Skeletal muscle satellite cell (primary cell): ENCODE data around the gene EAF1.
"Not testable (repeated sequence)": the region's sequence is repeated elsewhere in the genome, so short reads cannot be mapped to it uniquely, and the experiment has no call there.

Experiments used
- H3K27me3 ChIP-seq: 2 replicates; pipeline ENCODE4 v1.7.0; 2013; ENCODE audit warnings: low read length; ENCODE audit not compliant: control insufficient read depth, insufficient read depth
- H3K36me3 ChIP-seq: 2 replicates; pipeline ENCODE4 v1.7.0; 2013; ENCODE audit warnings: mild to moderate bottlenecking, control low read depth, low read length; ENCODE audit not compliant: insufficient read depth
- H3K4me1 ChIP-seq: 2 replicates; pipeline ENCODE4 v1.7.0; 2013; ENCODE audit warnings: low read length; ENCODE audit not compliant: control insufficient read depth, insufficient read depth
- H3K4me2 ChIP-seq: 2 replicates; pipeline ENCODE4 v1.7.0; 2013; ENCODE audit warnings: mild to moderate bottlenecking, low read length
- H3K4me3 ChIP-seq: 2 replicates; pipeline ENCODE4 v1.7.0; 2013; ENCODE audit warnings: low read length
- H3K9ac ChIP-seq: 2 replicates; pipeline ENCODE4 v1.7.0; 2013; ENCODE audit warnings: mild to moderate bottlenecking, low read depth, low read length, moderate library complexity
- H3K9me3 ChIP-seq: replicated peaks from 2 replicates; pipeline ENCODE4 v1.7.0; 2013; ENCODE audit warnings: mild to moderate bottlenecking, control low read depth, low read length

The EAF1 gene

DNA sequence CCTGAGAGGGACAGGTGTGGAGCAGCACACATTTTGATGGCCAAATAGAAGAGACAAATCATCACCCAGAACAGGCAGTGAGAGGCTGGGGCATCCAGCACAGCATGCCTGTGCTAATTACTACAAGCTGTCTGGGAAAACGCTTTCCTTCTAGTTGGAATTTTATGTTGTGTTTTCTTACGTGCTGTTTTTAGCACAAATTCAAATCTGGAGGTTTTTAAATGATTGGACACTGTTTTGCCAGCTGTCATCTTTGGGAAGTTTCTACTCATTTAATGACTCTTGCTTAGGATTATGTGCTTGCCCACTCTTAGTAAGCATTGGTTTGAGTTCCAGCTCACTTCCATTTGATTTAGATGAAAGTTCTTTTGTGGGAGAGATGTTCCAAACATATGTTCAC lies 43.5 kb downstream of the EAF1 start:
- Histone ChIP-seq H3K36me3 (no peaks in the 10 kb centered on the region), H3K4me1 (no peaks in the 10 kb centered on the region), H3K9me3 (no peaks in the 10 kb centered on the region), H3K27me3 (peaks cover 3% of the 10 kb centered on the region), H3K4me2 (no peak overlapping the region), H3K9ac (no peak overlapping the region), H3K4me3 (no peak overlapping the region)

DNA sequence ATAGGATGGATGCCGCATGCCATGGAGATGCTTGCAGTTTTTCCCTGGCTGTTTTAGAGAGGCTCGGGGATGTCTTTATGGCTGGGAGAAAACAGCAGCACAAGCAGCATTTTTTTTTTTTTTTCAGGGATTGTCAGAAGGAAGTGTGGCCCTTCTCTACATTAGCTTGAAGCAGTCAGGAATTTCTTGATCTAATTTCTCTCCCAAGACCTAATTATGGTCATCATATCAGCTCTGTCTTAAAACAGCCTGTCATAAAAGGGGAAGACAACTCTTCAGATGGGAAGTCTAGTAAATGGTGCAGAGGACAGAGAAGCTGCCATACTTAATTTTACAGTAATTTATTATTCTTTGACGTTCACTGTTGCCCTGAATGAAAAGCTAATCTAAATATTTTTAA lies 44.5 kb downstream of the EAF1 start:
- H3K4me3 ChIP-seq = no peak overlapping the region
- no peaks in the 10 kb centered on the region for H3K4me1 ChIP-seq
- no peak overlapping the region for H3K9ac ChIP-seq

DNA sequence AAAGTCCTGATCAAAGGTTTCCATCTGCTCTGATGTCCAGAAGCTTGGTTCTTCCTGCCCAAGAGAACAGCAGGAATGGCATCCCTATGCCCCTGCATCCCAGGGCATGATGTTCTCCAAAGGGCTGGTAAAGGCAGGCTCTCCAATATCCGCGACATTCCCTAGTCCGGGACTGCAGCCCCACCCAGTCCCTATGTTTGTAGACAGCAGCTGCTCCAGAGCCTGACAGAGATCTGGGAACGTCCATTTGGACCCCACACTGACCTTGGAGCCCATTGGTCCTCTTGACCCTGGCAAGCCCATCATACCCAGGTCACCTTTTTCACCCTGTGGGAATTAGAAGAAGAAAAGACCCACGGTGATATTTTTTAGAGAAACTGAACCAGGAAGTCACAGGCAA lies 47.8 kb downstream of the EAF1 start:
- Histone ChIP-seq H3K36me3 (no peaks in the 10 kb centered on the region), H3K4me3 (no peak overlapping the region), H3K4me1 (no peaks in the 10 kb centered on the region), H3K9ac (no peak overlapping the region), H3K4me2 (no peak overlapping the region), H3K27me3 (peaks cover 6% of the 10 kb centered on the region), H3K9me3 (no peaks in the 10 kb centered on the region)

More for the DNA sequence above, 44.5 kb downstream of the EAF1 start:
- Histone ChIP-seq H3K27me3 (peaks cover 3% of the 10 kb centered on the region), H3K36me3 (no peaks in the 10 kb centered on the region), H3K9me3 (no peaks in the 10 kb centered on the region), H3K4me2 (no peak overlapping the region)

DNA sequence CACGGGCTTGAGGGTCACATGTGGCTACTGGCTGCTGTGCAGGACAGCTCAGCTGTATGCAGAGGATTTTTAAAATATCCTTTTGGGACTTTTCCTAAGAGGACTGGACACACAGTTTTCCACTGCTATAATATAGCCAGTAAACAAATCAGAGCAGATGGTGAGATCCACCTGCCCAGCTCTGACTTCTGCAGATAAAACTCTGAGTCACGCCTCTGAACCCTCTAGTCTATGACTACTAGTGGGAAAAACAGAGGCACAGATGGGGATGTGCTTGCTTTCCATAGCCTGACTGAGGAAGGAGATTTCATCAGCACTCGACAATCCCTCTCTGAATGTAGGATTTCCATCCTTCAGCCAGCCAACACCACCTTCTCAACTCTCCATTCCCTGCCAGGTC lies 49.0 kb downstream of the EAF1 start:
- H3K4me1 ChIP-seq = no peaks in the 10 kb centered on the region

DNA sequence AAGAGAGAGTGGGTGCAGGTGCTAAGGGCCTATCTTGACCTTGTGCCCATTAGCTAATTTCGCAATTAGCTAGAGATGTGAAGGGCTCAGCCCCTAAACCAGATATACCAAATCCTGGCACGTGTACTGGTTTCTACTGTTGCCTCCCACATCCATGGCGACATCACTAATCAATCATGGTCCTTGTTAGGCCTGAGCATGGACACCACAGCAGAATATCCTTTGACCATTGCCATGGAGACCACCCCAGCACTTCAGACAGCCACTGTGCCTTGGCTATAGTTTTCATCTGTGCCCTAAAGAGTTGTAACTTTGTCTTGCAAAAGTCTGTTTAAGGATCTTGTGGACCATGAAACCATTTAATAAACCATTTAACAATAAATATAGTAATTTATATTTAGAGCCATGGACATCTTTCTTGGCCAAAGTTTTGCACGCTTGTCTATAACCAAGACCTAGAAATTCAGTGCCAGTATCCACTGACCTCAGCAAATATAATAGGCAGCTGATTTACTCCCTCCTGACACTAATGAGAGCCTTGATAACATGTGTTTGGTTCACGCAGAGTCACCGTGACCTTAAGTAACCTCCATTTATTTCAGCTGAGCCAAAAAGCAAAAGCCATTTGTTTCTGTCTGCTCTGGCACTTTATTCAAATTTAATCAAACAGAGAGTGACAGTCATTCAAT lies 50.7 kb downstream of the EAF1 start:
- no peak overlapping the region for H3K4me2 ChIP-seq
- H3K9ac ChIP-seq = no peak overlapping the region
- H3K36me3 ChIP-seq = no peaks in the 10 kb centered on the region
- H3K27me3 ChIP-seq = peaks cover 3% of the 10 kb centered on the region
- no peaks in the 10 kb centered on the region for H3K9me3 ChIP-seq
- no peaks in the 10 kb centered on the region for H3K4me1 ChIP-seq
- H3K4me3 ChIP-seq = no peak overlapping the region

More for the DNA sequence above, 49.0 kb downstream of the EAF1 start:
- Histone ChIP-seq H3K4me3 (no peak overlapping the region), H3K9me3 (no peaks in the 10 kb centered on the region), H3K27me3 (peaks cover 3% of the 10 kb centered on the region), H3K4me2 (no peak overlapping the region), H3K36me3 (no peaks in the 10 kb centered on the region), H3K9ac (no peak overlapping the region)

DNA sequence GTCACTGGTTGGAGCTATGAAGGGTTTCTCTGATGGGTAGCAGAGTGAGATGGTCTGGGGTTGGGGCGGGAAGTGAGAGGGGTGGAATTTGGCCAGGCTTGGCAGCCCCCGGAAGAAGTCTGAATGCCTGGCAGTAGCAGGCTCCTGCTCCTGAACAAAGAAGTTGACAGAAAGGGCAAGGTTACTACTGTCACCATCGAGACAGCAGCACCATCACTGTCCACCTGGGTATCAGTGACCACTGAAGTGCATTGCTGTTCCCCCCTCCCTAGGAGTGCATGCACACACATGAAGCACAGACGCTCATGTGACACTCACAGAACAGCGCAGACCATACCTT lies 51.2 kb downstream of the EAF1 start:
- no peaks in the 10 kb centered on the region for H3K4me1 ChIP-seq
- H3K9ac ChIP-seq = no peak overlapping the region
- no peaks in the 10 kb centered on the region for H3K36me3 ChIP-seq
- H3K9me3 ChIP-seq = no peaks in the 10 kb centered on the region
- H3K4me3 ChIP-seq = no peak overlapping the region
- H3K27me3 ChIP-seq = peaks cover 3% of the 10 kb centered on the region
- no peak overlapping the region for H3K4me2 ChIP-seq

DNA sequence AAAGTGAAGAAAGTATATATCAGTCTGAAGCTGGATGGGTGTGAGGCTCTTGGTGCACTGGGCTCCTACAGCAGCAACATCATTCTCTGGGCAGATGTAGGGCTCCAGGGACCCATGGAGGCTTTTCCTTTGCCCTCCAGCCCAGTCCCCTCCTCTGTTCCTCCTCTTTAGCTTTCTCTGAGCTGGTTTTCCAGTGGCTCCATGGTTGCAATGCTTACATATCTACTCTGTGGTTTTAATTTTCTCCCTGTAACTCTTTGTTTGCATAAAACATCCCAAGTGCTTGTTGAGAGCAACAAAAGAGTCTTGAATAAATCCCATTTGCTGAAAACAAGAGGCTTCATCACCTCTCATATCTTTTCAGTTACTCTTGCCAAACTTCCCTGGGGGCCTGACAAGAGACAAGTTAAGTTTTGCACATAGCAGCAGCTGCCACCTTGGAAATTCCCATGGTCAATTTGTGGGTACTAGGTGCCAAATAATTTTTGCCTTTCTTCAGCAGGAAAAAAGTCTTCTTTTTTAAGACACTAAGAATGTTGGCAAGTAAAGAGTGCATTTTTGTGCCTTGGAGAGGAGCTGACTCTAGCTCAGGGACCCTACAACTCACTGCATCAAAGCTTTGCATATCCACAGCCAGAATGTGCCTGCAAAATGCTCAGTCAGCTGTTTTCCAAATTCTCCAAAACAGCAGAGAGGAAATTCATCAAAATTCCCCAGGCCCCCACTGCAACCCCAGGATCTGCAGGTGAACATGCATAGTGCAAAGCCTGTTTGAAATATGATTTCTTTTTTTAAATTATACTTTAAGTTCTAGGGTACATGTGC lies 52.2 kb downstream of the EAF1 start:
- H3K4me2 ChIP-seq = no peak overlapping the region
- no peaks in the 10 kb centered on the region for H3K9me3 ChIP-seq
- H3K36me3 ChIP-seq = no peaks in the 10 kb centered on the region
- peaks cover 3% of the 10 kb centered on the region for H3K27me3 ChIP-seq
- H3K4me1 ChIP-seq = no peaks in the 10 kb centered on the region
- H3K4me3 ChIP-seq = no peak overlapping the region
- no peak overlapping the region for H3K9ac ChIP-seq

DNA sequence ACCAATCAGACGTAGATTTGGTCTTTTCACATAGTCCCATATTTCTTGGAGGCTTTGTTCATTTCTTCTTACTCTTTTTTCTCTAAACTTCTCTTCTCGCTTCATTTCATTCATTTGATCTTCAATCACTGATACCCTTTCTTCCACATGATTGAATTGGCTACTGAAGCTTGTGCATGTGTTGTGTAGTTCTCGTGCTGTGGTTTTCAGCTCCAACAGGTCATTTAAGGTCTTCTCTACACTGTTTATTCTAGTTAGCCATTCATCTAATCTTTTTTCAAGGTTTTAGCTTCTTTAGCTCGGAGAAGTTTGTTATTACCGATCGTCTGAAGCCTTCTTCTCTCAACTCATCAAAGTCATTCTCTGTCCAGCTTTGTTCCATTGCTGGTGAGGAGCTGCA lies 57.2 kb downstream of the EAF1 start:
- not testable (repeated sequence) for H3K4me3 ChIP-seq, H3K4me2 ChIP-seq, H3K4me1 ChIP-seq, H3K27me3 ChIP-seq, H3K9ac ChIP-seq, H3K9me3 ChIP-seq, H3K36me3 ChIP-seq

DNA sequence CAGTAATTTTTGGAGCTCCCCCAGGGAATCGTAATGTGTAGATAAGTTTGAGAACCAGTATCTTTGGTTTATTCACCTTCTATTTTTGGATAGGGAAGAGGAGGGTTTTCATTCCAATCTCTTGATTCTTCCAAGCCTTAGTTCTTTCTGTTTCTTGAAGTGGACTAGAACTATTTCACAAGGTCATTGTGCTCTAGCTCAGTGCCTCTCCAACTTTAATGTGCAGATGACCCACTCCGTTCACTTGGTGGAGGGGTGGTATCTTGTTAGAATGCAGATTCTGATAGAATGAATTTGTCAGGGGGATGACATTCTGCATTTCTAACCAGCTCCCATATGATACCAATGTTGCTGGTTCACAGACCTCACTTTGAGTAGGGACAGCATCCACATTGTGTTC lies 58.6 kb downstream of the EAF1 start:
- no peak overlapping the region for H3K4me2 ChIP-seq
- H3K9ac ChIP-seq = no peak overlapping the region
- H3K27me3 ChIP-seq = no peaks in the 10 kb centered on the region
- no peak overlapping the region for H3K4me3 ChIP-seq
- no peaks in the 10 kb centered on the region for H3K36me3 ChIP-seq
- no peaks in the 10 kb centered on the region for H3K9me3 ChIP-seq
- H3K4me1 ChIP-seq = no peaks in the 10 kb centered on the region

DNA sequence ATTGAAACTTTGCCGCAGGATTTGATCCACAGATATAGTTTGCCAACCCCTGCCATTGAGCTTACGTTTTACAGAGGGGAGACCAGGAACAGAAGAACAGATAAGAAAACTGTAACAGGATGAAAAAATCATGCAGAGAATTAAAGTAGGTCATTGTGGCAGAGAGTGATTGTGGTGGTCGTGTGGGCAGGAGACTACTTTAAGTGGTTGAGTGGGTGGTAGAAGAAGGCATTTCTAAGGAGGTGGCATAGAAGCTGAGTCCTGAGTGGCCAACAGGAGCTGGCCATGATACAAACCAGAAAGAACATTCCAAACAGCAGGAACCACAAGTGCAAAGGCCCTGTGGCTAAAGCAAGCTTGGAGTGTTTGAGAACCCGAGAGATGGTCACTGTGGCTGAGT lies 59.6 kb downstream of the EAF1 start:
- Histone ChIP-seq H3K36me3 (no peaks in the 10 kb centered on the region), H3K4me1 (no peaks in the 10 kb centered on the region), H3K27me3 (no peaks in the 10 kb centered on the region), H3K9me3 (no peaks in the 10 kb centered on the region), H3K4me2 (no peak overlapping the region), H3K4me3 (no peak overlapping the region), H3K9ac (no peak overlapping the region)

DNA sequence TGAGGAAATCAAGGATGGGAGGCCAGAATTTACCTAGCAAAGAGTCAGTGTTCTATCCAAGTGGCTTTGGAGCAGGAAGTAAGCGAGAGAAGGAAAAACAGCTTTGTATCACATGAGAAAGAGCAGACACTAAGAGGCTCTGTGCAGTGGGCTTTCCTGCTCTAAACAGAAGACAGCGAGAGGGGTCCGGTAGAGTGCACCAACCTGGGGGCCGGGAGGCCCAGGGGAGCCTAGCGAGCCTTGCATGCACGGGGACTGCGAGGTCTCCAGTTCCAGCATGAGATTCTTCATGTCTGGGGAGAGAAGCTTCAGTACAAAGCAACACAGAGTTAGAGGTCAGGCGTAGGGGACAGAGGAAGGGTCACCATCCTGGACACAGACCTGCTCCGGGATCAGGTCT lies 60.6 kb downstream of the EAF1 start:
- no peak overlapping the region for H3K4me2 ChIP-seq
- H3K9ac ChIP-seq = no peak overlapping the region
- no peak overlapping the region for H3K4me3 ChIP-seq
- no peaks in the 10 kb centered on the region for H3K9me3 ChIP-seq
- no peaks in the 10 kb centered on the region for H3K27me3 ChIP-seq
- H3K36me3 ChIP-seq = no peaks in the 10 kb centered on the region
- H3K4me1 ChIP-seq = no peaks in the 10 kb centered on the region

DNA sequence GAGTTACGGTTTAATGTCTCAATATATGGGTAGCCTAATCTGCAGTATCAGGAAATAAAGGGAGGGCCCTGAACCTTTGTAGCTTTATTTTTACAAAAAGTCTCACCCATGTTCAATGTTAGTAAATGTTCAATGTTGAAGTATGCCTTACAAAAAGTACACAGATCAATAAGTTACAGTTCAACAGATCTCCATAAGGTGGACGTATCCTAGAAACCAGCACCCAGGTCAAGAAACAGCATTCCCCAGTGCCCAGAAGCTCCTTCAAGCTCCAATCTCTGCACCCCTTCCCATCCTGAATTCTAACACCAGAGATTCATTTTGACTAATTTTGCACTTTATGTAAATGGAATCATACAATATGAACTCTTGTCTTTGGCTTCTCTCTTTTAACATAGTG lies 62.8 kb downstream of the EAF1 start:
- Histone ChIP-seq H3K27me3 (peaks cover 6% of the 10 kb centered on the region), H3K4me1 (no peaks in the 10 kb centered on the region), H3K4me2 (no peak overlapping the region), H3K36me3 (no peaks in the 10 kb centered on the region), H3K9me3 (no peaks in the 10 kb centered on the region), H3K4me3 (no peak overlapping the region), H3K9ac (no peak overlapping the region)
